NCI-H82 (cell line): ENCODE measurements around the gene GSX2.
A peak's percentile ranks its signal among the peaks of the same experiment; 100 is the strongest.
"Not testable (repeated sequence)": the region's sequence is repeated elsewhere in the genome, so short reads cannot be mapped to it uniquely, and the experiment has no call there.

Experiments
- DNase-seq: peaks from one replicate; lab custom pipeline; 2025; lab: John Stamatoyannopoulos, UW

Gene GSX2

GRCh38 chr4:54099748-54100574 is at the start of gene GSX2:
Gene GSX2, plus strand, starts transcription at chr4:54100163. Its CDS starts 182 bp downstream, at chr4:54100345.
- DNase-seq = no peak

DNA sequence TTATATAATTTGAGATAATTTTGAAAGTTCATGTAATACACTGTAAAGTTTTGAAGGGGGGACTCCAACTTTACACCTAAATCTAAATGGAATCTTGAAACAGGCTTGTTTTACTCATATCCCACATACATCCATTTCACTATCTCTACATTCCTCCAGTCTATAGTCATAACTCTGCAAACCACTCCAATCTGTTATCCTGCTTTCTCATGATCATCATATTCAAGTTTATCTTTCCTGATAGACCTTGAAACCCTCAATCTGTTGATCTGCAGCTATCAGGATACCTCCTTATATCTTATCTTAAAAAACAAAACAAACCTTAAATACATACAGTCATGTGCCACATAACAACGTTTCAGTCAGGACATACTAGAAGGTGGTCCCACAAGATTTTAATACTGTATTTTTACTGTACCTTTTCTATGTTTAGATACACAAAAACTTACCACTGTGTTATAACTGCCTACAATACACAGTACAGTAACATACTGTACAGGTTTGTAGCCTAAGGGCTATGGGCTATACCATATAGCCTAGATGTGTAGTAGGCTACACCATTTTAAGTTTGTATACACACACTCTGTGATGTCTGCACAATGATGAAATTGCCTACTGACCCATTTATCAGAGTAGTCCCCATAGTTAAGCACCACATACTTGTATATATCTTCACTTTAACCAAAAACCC is 49.6 kb upstream of the GSX2 start:
- no peak for DNase-seq

DNA sequence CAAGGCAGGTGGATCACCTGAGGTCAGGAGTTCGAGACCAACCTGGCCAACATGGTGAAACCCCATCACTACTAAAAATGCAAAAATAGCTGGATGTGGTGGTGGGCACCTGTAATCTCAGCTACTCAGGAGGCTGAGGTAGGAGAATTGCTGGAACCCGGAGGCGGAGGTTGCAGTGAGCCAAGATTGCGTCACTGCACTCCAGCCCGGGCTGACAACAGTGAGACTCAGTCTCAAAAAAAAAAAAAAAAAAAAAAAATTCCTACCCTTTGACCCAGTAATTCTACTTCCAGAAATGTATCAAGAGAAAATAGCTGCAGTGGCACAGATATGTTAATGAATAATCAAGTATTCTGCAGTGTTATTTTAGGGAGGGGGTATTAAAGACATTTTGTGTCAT is 46.6 kb upstream of the GSX2 start:
- not testable (repeated sequence) for DNase-seq

GRCh38 chr4:54054501-54054900 is 45.5 kb upstream of the GSX2 start:
- DNase-seq = peak; percentile 72

DNA sequence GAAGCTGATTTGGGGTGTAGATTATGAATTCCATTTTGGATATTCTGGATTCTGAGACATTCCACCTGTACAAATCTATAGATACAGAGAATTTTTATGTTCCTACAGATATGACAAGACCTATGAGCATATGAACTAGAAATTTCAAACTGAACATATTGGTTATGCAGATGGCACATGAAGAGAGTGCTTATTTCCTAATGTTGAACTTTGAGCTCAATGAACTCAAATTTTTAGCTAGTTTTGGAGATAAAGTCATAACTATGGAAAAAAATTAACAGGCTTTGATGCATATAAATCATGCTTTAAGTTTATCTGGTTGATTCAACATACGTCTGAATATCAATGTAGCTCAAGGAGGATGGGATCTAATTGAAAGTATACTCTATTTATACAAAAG is 44.5 kb upstream of the GSX2 start:
- no peak for DNase-seq

- no peak for DNase-seq
Observed at GRCh38 chr4:54056360-54056759, 43.6 kb upstream of the GSX2 start.

DNA sequence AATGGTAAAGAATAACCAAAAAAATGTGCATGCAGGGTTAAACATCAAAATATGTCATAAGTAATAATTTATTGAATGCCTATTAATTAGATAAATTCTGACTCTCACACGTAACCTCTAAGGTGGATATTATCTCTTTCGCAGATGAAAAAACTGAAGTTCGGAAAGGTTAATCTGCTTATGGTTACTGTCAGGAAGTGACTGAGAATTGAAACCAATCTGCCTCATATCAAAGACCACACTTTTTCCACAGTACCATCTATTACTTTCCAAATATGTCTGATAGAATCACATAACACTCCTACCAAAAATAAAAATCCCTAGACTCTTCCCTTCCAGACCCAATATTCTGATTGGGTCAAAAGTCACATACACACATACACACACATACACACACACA is 41.8 kb upstream of the GSX2 start:
- no peak for DNase-seq

GRCh38 chr4:54060116-54060515 is 39.8 kb upstream of the GSX2 start:
- no peak for DNase-seq

DNA sequence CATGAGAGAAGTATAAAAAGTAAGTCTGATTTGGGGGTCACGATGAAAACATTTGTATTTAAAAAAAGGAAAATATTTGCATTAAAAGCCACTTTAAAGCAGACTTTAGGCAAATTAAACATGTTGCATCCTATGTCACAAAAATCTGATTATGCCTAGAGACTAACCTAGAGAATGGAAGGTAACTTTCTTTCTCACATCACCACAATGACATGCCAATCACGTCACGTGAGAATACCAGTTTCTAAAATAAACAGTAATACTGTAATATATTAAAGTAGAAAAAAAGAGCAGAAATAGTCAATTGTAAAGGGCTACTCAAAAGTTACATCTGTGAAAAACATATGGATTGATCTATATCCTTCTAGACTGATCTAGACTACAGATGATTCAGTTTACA is 38.9 kb upstream of the GSX2 start:
- no peak for DNase-seq

DNA sequence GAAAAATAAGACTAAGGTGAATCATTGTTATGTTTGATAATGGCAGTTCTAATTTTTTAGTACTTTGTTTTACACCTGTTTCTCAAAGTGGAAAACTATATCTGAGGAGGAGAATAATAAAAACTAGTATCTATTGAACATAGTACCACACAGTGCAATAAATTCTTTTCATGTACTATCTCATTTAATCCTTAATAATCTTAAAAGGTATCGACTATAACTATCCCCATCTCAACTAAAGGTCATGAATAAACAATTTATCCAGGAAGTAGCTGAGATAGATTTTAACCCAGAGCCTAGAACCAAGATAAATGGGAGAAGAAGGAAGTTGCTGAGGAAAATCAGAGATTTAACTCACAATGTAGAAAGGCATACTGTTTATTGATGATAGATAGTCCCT is 38.1 kb upstream of the GSX2 start:
- no peak for DNase-seq

GRCh38 chr4:54062392-54062791 is 37.6 kb upstream of the GSX2 start:
- no peak for DNase-seq

DNA sequence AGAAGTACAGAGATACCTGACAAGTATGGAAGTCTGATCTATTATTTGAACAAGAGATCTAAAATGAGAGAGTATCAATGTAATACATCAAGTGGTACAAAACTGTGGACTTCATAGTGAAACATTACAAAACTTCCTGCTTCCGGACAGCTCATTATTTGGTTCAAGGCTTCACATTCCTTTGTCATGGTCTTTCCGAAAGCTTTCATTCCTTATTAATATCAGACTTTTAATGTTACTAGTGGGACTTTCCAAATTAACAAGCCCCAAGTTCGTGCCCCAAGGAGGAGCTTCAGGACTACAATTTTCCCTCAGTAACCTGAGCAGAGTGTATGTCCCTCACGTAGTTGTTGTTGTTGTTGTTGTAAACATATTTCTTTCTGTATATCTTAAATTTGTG is 36.7 kb upstream of the GSX2 start:
- DNase-seq = peak; percentile 14

DNA sequence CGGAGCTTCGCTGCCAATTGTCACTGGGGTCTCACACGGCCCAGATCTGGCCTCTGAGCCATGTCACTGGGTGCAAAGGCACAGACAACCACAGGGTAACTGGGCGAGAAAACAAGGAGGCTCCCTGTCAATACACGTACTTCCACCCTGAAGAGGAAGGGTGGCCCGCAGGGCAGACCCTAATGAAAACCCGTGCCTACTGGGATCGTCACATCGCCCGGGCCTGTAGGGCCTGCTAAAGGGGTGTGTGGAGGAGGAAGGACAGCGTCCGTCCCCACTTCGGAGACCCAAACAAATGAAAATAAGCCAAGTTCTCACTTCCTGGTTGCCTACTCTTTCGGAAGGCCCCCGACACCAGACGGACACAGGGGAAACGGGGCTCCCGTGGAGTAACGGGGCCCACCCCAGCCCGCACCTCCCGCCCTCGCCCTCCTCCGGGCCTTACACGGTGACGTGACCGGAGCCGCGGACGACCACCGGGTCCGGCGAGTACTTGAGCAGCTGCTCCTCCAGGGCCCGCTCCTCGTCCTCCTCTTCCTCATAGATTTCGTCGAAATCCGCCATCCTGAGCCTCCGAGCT is 36.1 kb upstream of the GSX2 start:
- peak; percentile 32 for DNase-seq

DNA sequence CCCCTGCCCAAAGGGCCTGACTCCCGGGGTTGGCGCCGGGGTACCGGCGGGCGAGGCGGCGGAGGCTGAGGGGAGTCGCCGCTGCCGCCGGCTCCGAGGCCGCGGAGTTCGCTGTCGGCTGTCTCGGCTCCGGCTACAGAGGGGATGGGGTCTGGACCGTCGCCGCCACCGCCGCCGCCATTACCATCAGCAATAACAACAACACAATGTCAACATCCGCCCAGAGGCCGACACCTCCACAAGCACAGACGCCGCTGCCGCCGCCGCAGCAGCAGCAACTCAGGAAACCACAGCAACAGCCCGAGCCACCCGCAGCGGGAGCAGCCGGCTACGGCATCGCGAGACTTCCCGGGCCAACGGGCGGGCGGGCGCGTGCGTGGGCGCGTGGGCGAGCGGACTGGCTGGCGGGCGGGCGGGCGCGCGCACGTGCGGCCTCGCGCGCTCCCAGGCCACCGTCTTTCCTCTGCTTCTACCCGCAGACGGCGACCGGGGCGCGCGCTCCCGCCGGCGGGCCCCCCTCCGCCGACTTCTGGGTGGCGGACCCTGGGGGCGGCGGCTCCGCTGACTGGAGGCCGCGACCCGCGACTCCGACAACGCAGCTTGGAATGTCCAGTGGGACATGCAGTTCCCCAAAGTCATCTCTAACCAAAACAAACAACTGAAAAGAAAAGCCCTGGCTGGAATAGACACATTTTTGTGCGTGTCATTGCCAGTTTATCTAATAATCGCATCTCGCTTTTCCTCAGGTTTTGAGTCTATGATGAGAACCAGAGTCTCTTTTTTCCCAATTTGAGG is 35.4 kb upstream of the GSX2 start, which contains the start of gene CHIC2:
CHIC2 (minus strand) TSS at position 289 of the 795 bp plus-strand sequence. CDS start 305 bp downstream, outside the sequence.
- DNase-seq = peak; percentile 88

- peak; percentile 2 for DNase-seq
Observed at GRCh38 chr4:54065282-54066087, 34.5 kb upstream of the GSX2 start.

DNA sequence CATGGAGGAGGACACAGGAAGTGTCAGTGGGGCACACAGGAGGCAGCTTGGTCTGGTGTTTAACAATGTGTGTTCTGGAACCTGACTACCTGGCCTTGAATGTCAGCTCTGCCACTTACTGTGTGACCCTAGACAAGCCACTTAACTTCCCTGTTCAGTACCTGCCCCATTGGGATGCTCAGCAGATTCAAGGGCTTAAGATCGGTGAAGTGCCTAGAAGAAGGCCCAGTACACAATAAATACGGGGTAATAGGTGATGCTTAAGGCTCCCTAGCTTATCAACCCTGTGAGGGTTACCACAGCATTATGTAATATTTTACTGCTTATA is 33.9 kb upstream of the GSX2 start:
- DNase-seq = no peak

- DNase-seq = no peak
Observed at GRCh38 chr4:54066718-54067129, 33.2 kb upstream of the GSX2 start.

GRCh38 chr4:54067166-54067565 is 32.8 kb upstream of the GSX2 start:
- no peak for DNase-seq

DNA sequence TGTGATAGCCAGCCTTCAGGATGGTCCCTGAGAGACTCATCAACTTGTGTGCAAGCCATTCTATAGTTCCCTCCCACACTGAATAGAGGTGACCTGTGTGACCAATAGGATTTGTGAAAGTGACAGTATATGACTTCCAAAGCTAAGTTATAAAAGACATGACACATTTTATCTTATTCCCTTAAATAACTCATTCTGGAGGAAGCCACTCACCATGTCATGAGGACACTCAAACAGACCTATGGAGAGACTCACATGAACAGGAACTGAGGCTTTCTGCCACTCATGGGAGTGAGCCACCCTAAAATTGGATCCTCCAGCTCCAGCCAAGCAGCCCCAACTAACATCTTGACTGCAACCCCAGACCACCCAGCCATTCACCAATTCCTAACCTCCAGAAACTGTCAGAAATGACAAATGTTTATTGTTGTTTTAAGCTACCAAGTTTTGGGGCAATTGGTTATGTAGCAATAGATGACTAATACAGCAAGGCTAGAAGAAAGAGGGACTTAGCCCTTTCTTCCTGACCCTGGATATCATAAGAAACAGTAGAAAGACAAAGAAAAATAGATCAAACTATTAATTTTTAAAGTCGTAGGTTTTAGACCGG is 26.6 kb upstream of the GSX2 start:
- DNase-seq = no peak

GRCh38 chr4:54074381-54074780 is 25.6 kb upstream of the GSX2 start:
- no peak for DNase-seq

DNA sequence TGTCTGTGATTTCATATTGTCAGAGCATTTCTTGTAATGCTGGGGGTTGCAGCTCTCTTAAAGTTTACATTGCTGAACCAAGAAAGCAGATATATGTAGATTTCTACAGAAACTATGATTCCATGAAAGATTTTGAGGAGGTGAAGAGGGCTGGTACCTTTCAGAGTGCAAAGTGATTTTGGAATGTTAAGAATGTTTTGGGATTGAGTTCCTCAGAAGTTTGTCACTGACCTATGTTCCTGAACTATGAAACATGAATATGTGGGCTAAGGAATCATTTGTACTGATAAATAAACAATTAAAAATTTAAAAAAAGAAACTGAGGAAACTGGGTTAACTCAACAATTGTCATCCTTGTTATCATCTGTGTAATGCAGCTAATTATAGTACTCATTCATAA is 23.3 kb upstream of the GSX2 start:
- no peak for DNase-seq
